Testis (tissue), 3 donors: ENCODE results near the gene TANK. TPM values are rescaled to one million over a fixed set of nuclear protein-coding genes. Genes with fewer than 3 reads are reported as not detected.
A peak's percentile ranks its signal among the peaks of the same experiment; 100 is the strongest.
"Not testable (repeated sequence)": the region's sequence is repeated elsewhere in the genome, so short reads cannot be mapped to it uniquely, and the experiment has no call there.

ENCODE experiments used
- DNase-seq: peaks from one replicate; pipeline ENCODE4 v3.0.0-alpha.2; 2019
- H3K27ac ChIP-seq, 2 donors: fragments of 200-600 bp; sonication (generic); one replicate each; pipeline ENCODE4 v1.5.1; 2019
- H3K27me3 ChIP-seq: fragments of 200-600 bp; sonication (generic); one replicate; pipeline ENCODE4 v1.5.1; 2019
- H3K36me3 ChIP-seq: fragments of 200-600 bp; sonication (generic); one replicate; pipeline ENCODE4 v1.5.1; 2017; ENCODE audit warnings: low read depth; ENCODE audit errors: missing control alignments
- H3K4me1 ChIP-seq: fragments of 200-600 bp; sonication (generic); one replicate; pipeline ENCODE4 v1.5.1; 2019
- H3K4me3 ChIP-seq, 2 donors: fragments of 200-600 bp; sonication (generic); one replicate each; pipeline ENCODE4 v1.5.1; 2017 to 2019
- H3K9me3 ChIP-seq: fragments of 200-600 bp; sonication (generic); one replicate; pipeline ENCODE4 v1.5.1; 2017
- POLR2A ChIP-seq: fragments of 450-650 bp; IDR thresholded peaks from one replicate; pipeline ENCODE4 v1.6.1; 2017; ENCODE audit warnings: antibody characterized with exemption, mild to moderate bottlenecking, moderate library complexity
- WGBS, 2 donors: methylation state at CpG; one replicate each; pipeline ENCODE4 v1.1.5; 2018; 5-methylcytosine and 5-hydroxymethylcytosine counted together
- intact Hi-C: fragments of 100-400 bp; cut with DNase I; formaldehyde crosslinking; loops from one replicate; pipeline ENCODE4 v1.15.1; 2023; ENCODE audit warnings: low total_unique reads
- polyA plus RNA-seq: library from polyadenylated mRNA; stranded (reverse); fragments of 350-450 nt; fragmentation: Illumina TruSeq; extraction: RNeasy Lipid Tissue Mini Kit (QIAGEN cat#74804); gene quantifications from one replicate; pipeline ENCODE4 v1.2.3, GENCODE V29; 2014; ENCODE audit warnings: low read depth, low replicate concordance; ENCODE audit not compliant: insufficient read depth
- total RNA-seq, 2 donors: library from RNA; depleted of rRNA; stranded (reverse); fragments of >200 nt; gene quantifications; one replicate each; pipeline ENCODE4 v1.2.3, GENCODE V29; 2016
- TF ChIP-seq, protein P1 (sequence below), 3 experiments: fragments of 450-650 bp in 2 of 3; fragments of 200-600 bp in 1 of 3; sonication (generic) in 1 of 3; IDR thresholded peaks; one replicate each; pipeline ENCODE4 v1.5.1; 2016 to 2019; ENCODE audit warnings: antibody characterized with exemption in 3 of 3, mild to moderate bottlenecking in 2 of 3, moderate library complexity in 1 of 3

Gene TANK
- total and polyA plus RNA-seq, 3 donors from 2014 or later, result 34.7 to 63.6 (median 52.8) TPM

DNA sequence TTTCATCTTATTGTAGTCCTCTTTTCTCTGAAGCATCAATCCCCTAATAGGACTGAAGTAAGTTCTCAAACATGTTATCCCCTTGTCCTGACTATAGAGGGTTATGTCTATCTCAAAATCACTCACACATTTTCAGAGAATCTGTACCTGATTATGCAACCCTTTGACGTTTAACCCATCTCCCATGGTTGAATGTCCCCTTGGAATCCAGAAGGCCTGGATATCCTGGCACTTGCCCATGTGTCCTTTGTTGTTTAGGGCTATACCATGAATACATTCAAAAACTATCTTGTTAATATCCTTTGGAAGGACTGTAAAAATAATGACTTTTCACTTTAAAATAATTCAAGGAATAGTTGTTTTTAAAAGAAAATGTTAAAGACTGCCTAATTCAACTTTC, 81.7 kb downstream of the TANK start:
- 74 to 82% methylated on average over 1 of the region's 1 CpG for WGBS, 2 donors
- H3K9me3 ChIP-seq, result no peaks in the 10 kb centered on the region
- no peak overlapping the region for H3K4me3 ChIP-seq
- intact Hi-C loops, result no loop called here
- TF ChIP-seq, protein P1, sequence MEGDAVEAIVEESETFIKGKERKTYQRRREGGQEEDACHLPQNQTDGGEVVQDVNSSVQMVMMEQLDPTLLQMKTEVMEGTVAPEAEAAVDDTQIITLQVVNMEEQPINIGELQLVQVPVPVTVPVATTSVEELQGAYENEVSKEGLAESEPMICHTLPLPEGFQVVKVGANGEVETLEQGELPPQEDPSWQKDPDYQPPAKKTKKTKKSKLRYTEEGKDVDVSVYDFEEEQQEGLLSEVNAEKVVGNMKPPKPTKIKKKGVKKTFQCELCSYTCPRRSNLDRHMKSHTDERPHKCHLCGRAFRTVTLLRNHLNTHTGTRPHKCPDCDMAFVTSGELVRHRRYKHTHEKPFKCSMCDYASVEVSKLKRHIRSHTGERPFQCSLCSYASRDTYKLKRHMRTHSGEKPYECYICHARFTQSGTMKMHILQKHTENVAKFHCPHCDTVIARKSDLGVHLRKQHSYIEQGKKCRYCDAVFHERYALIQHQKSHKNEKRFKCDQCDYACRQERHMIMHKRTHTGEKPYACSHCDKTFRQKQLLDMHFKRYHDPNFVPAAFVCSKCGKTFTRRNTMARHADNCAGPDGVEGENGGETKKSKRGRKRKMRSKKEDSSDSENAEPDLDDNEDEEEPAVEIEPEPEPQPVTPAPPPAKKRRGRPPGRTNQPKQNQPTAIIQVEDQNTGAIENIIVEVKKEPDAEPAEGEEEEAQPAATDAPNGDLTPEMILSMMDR (IDR thresholded peaks at IDR 0.05), result no peak
- no peak for TF ChIP-seq POLR2A
- DNase-seq, result no peak
- H3K27ac ChIP-seq, result no peak overlapping the region
- H3K27me3 ChIP-seq, result no peaks in the 10 kb centered on the region
- H3K4me1 ChIP-seq, result peaks cover 3% of the 10 kb centered on the region
- no peaks in the 10 kb centered on the region for H3K36me3 ChIP-seq

DNA sequence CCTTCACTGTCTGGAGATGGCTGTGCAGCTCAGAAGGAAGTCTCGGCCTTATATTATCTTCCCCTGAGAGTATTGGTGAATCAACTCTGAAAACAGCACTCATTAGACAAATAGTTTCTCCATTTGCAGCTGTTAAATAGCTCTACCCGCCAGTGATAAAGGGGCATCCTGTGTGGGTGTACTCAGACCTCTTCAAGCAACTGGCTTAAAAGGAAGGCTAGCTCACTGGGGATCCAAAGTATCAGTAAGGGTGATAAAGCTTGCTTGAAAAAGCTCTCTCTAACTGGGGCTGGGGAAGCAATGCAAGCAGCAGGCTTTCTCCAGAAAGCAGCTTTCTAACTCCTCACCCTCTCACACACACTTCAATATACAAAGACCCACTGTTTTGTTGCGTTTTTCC, 83.1 kb downstream of the TANK start:
- Histone ChIP-seq H3K36me3 (no peaks in the 10 kb centered on the region), H3K27me3 (no peaks in the 10 kb centered on the region), H3K27ac (no peak overlapping the region), H3K9me3 (no peaks in the 10 kb centered on the region), H3K4me1 (no peaks in the 10 kb centered on the region), H3K4me3 (no peak overlapping the region)
- 53 to 71% methylated on average over 3 of the region's 3 CpGs for WGBS, 2 donors
- no peak for TF ChIP-seq POLR2A
- TF ChIP-seq, protein P1 (IDR thresholded peaks at IDR 0.05), result no peak
- intact Hi-C loops, result no loop called here
- no peak for DNase-seq

DNA sequence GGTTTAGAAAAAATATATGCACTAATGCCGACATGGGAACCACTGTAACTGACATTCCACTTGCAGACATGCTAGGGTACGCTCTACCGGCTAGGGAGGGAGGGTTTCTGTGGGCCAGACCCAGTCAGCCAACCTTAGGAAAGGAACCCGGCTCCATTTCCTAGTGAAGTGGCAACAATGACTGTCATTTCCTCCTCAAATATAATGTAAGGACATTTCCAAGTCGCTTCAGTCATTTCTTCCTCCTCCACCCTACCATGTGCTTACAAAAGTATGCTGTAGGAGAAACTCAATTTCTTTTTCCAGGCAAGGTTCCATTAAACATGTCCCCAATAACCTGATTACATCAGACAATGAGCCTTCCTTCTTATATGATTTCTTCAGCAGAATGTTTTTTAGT, 83.7 kb downstream of the TANK start:
- no peaks in the 10 kb centered on the region for H3K27me3 ChIP-seq
- peak overlapping the region in 1 of 2 donors; percentile 2 for H3K27ac ChIP-seq
- intact Hi-C loops, result no loop called here
- H3K4me3 ChIP-seq, result peak overlapping the region in 1 of 2 donors; percentile 39
- TF ChIP-seq POLR2A, result no peak
- TF ChIP-seq, protein P1 (IDR thresholded peaks at IDR 0.05), result no peak
- H3K36me3 ChIP-seq, result no peaks in the 10 kb centered on the region
- WGBS, 2 donors, result 47 to 73% methylated on average over 5 of the region's 5 CpGs
- DNase-seq, result no peak
- no peaks in the 10 kb centered on the region for H3K4me1 ChIP-seq
- no peaks in the 10 kb centered on the region for H3K9me3 ChIP-seq

DNA sequence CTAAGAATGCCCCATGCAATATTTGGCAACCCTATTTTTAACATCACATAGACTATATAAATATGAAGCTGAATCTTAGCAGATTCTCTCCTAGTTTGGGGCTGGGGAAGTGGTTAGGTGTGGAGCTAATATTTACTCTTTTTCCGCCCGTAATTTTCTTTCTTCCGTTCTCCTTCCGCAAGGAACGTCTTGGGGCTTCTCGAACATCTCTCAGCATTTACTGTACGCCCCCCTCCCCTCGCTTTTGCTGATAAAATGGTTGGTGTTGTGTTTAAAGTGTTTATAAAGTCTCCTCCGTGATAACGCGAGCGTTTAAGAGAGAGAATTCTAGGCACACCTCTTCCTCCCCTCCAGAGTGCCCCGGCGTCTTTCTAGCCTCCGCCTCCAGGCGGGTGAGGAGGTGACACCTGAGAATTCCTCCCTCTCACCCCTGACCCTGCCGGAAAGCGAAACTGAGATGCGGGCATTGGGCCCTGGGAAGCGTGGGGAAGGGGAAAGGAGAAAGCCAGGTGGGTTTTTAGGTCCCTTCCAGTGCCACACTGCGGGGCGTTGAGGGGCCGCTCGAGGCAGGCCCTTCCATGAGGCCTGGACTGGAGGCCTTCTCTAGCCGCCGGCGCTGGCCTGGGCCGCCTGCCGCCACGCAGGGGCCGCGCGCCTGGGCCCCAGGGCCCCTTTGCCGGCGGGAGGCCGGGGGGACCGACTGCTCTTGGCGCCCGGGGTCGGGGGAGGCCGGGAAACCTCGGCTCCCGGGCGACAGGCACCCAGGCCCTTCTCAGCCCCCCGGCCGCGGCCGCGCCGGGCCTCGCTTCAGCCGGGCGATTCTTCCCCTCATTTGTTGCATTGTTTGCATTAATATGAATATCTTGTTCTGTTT, 84.4 kb downstream of the TANK start:
- H3K36me3 ChIP-seq, H3K9me3 ChIP-seq, intact Hi-C loops, H3K27me3 ChIP-seq, DNase-seq, H3K4me1 ChIP-seq: not testable (repeated sequence)
- 29 to 31% methylated on average over 43 to 49 of the region's 53 CpGs for WGBS, 2 donors
- Histone ChIP-seq H3K27ac (peak overlapping the region in 1 of 2 donors; percentile 2), H3K4me3 (peak overlapping the region; percentile 31 to 39)

DNA sequence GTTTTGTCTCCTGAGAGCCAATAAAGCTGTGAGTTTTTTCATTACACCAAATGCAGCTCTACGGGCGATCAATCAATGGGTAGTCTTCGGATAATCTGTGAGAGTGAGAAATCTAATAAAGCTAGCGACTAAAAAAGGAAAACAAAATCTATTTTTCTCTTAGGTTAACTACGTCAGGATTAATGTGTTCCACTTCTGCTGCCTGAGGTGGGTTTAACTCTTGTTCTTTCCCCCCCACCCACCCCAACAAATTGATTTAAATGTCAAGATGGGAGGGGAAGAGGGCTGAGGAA, 85.0 kb downstream of the TANK start:
- intact Hi-C loops, result no loop called here
- WGBS, 2 donors, result 45 to 56% methylated on average over 5 of the region's 5 CpGs
- DNase-seq, result no peak

More for the DNA sequence above, 85.0 kb downstream of the TANK start:
- no peaks in the 10 kb centered on the region for H3K4me1 ChIP-seq
- H3K27me3 ChIP-seq, result no peaks in the 10 kb centered on the region
- no peak for TF ChIP-seq POLR2A
- TF ChIP-seq, protein P1 (IDR thresholded peaks at IDR 0.05), result no peak
- H3K27ac ChIP-seq, result no peak overlapping the region
- H3K9me3 ChIP-seq, result no peaks in the 10 kb centered on the region
- no peaks in the 10 kb centered on the region for H3K36me3 ChIP-seq
- H3K4me3 ChIP-seq, result peak overlapping the region; percentile 31 to 39
